Chondrocyte (in vitro differentiated cells): ENCODE results near the gene POLR3G. TPM values are rescaled to one million over a fixed set of nuclear protein-coding genes. Genes with fewer than 3 reads are reported as not detected.

Source experiments
- DNase-seq: peaks from one replicate; pipeline ENCODE4 v3.0.0; 2021; ENCODE audit warnings: mixed read lengths, low spot score
- H3K27ac Mint-ChIP-seq: one replicate; pipeline ENCODE4 v1.8.0; 2021; ENCODE audit warnings: mild to moderate bottlenecking, moderate library complexity, mixed read lengths; ENCODE audit not compliant: unreplicated experiment
- H3K27me3 Mint-ChIP-seq: 2 replicates; pipeline ENCODE4 v1.8.0; 2021; ENCODE audit warnings: low read depth, mixed read lengths
- H3K36me3 Mint-ChIP-seq: 2 replicates; pipeline ENCODE4 v1.8.0; 2021; ENCODE audit warnings: low read depth, mixed read lengths
- H3K4me1 Mint-ChIP-seq: 2 replicates; pipeline ENCODE4 v1.8.0; 2021; ENCODE audit warnings: low read depth, mild to moderate bottlenecking, mixed read lengths
- H3K4me3 Mint-ChIP-seq: one replicate; pipeline ENCODE4 v1.8.0; 2021; ENCODE audit warnings: mild to moderate bottlenecking, moderate library complexity, mixed read lengths; ENCODE audit not compliant: unreplicated experiment
- H3K9me3 Mint-ChIP-seq: 2 replicates; pipeline ENCODE4 v1.8.0; 2021; ENCODE audit warnings: low read depth, mixed read lengths
- CTCF ChIP-seq: fragments of 200-600 bp; sonication (generic); IDR thresholded peaks from 2 replicates; pipeline ENCODE4 v1.5.0; 2021; ENCODE audit warnings: antibody characterized with exemption, mild to moderate bottlenecking, moderate library complexity
- total RNA-seq: library from RNA; stranded (reverse); gene quantifications from 3 replicates; pipeline ENCODE4 v1.2.1, GENCODE V29; 2021

POLR3G gene
- total RNA-seq, 1 donor from 2014 or later: 1.5 TPM

GRCh38 chr5:90557391-90557790 lies 82.7 kb downstream of the POLR3G start:
- no peaks in the 10 kb centered on the region for H3K9me3 Mint-ChIP-seq
- H3K27me3 Mint-ChIP-seq: peaks cover 71% of the 10 kb centered on the region
- no peak overlapping the region for H3K27ac Mint-ChIP-seq
- peaks cover 1% of the 10 kb centered on the region for H3K36me3 Mint-ChIP-seq
- H3K4me1 Mint-ChIP-seq: peaks cover 11% of the 10 kb centered on the region
- TF ChIP-seq CTCF: no peak
- no peak for DNase-seq
- no peak overlapping the region for H3K4me3 Mint-ChIP-seq

GRCh38 chr5:90557871-90558270 lies 83.2 kb downstream of the POLR3G start:
- Mint-ChIP-seq H3K27me3 (peaks cover 68% of the 10 kb centered on the region), H3K9me3 (no peaks in the 10 kb centered on the region), H3K27ac (no peak overlapping the region), H3K36me3 (peaks cover 1% of the 10 kb centered on the region), H3K4me3 (peak overlapping the region; percentile 69), H3K4me1 (peaks cover 11% of the 10 kb centered on the region)
- no peak for TF ChIP-seq CTCF
- DNase-seq: no peak

GRCh38 chr5:90558344-90559192 lies 83.9 kb downstream of the POLR3G start, which contains the start of gene ADGRV1:
ADGRV1 (plus strand) TSS chr5:90558797; CDS start chr5:90558896, 99 bp downstream.
- no peak for TF ChIP-seq CTCF
- H3K27ac Mint-ChIP-seq: no peak within 1 kb of the TSS
- peaks cover 70% of the 10 kb centered on the region for H3K27me3 Mint-ChIP-seq
- DNase-seq: peak; percentile 75
- H3K4me3 Mint-ChIP-seq: peak within 1 kb of the TSS; percentile 69
- peaks cover 11% of the 10 kb centered on the region for H3K4me1 Mint-ChIP-seq
- H3K9me3 Mint-ChIP-seq: no peaks in the 10 kb centered on the region
- peaks cover 1% of the 10 kb centered on the region for H3K36me3 Mint-ChIP-seq

GRCh38 chr5:90560771-90561170 lies 86.1 kb downstream of the POLR3G start:
- peaks cover 1% of the 10 kb centered on the region for H3K36me3 Mint-ChIP-seq
- peaks cover 11% of the 10 kb centered on the region for H3K4me1 Mint-ChIP-seq
- H3K9me3 Mint-ChIP-seq: no peaks in the 10 kb centered on the region
- no peak for TF ChIP-seq CTCF
- H3K27me3 Mint-ChIP-seq: peaks cover 60% of the 10 kb centered on the region
- DNase-seq: no peak
- no peak overlapping the region for H3K4me3 Mint-ChIP-seq
- no peak overlapping the region for H3K27ac Mint-ChIP-seq

- no peak for TF ChIP-seq CTCF
- H3K4me1 Mint-ChIP-seq: peaks cover 11% of the 10 kb centered on the region
- no peak overlapping the region for H3K4me3 Mint-ChIP-seq
- H3K36me3 Mint-ChIP-seq: no peaks in the 10 kb centered on the region
- DNase-seq: no peak
- H3K27me3 Mint-ChIP-seq: peaks cover 53% of the 10 kb centered on the region
- no peak overlapping the region for H3K27ac Mint-ChIP-seq
- no peaks in the 10 kb centered on the region for H3K9me3 Mint-ChIP-seq
Measured at GRCh38 chr5:90561766-90562165, 87.1 kb downstream of the POLR3G start.
